Hepatic stellate cell (primary cell): Measurements from ENCODE around the gene IL6.
"Not testable (repeated sequence)": the region's sequence is repeated elsewhere in the genome, so short reads cannot be mapped to it uniquely, and the experiment has no call there.

ENCODE experiments used
- DNase-seq: peaks from one replicate; pipeline ENCODE4 v3.0.0; 2011; ENCODE audit warnings: low spot score

Gene IL6

DNA sequence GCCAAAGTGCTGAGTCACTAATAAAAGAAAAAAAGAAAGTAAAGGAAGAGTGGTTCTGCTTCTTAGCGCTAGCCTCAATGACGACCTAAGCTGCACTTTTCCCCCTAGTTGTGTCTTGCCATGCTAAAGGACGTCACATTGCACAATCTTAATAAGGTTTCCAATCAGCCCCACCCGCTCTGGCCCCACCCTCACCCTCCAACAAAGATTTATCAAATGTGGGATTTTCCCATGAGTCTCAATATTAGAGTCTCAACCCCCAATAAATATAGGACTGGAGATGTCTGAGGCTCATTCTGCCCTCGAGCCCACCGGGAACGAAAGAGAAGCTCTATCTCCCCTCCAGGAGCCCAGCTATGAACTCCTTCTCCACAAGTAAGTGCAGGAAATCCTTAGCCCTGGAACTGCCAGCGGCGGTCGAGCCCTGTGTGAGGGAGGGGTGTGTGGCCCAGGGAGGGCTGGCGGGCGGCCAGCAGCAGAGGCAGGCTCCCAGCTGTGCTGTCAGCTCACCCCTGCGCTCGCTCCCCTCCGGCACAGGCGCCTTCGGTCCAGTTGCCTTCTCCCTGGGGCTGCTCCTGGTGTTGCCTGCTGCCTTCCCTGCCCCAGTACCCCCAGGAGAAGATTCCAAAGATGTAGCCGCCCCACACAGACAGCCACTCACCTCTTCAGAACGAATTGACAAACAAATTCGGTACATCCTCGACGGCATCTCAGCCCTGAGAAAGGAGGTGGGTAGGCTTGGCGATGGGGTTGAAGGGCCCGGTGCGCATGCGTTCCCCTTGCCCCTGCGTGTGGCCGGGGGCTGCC is at the start of gene IL6:
TSS of gene IL6 (plus strand) at position 294 of the 807 bp plus-strand sequence. CDS start at position 357, 63 bp downstream.
- DNase-seq = peak; percentile 70

DNA sequence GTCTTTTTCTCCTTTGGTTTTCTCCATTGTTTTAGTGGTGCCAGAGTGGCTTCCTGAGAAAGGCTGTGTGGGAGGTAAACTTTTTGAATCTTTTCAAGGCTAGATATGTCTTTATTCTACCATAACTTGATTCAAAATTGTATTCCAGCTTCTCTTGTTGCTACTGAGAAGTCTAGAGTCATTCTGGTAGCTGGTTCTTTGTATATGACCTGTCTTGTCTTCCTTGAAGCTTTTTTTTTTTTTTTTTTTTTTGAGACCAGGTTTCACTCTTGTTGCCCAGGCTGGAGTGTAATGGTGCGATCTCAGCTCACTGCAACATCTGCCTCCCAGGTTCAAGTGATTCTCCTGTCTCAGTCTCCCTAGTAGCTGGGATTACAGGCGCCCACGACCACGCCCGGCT is 49.7 kb upstream of the IL6 start:
- not testable (repeated sequence) for DNase-seq

DNA sequence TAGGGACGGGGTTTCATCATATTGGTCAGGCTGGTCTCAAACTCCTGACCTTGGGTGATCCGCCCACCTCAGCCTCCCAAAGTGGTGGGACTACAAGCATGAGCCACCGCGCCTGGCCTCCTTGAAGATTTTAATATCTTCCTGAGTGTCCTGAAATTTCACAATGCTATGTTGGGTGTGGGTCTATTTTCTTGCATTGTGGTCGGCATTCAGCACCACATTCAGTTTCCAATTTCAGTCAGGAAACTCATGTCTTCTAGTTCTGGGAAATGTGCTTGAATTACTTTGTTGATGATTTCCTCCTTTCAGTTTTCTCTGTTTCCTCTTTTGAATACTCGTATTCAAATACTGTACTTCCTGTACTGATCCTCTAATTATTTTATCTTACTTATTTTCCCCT is 49.3 kb upstream of the IL6 start:
- DNase-seq = no peak

DNA sequence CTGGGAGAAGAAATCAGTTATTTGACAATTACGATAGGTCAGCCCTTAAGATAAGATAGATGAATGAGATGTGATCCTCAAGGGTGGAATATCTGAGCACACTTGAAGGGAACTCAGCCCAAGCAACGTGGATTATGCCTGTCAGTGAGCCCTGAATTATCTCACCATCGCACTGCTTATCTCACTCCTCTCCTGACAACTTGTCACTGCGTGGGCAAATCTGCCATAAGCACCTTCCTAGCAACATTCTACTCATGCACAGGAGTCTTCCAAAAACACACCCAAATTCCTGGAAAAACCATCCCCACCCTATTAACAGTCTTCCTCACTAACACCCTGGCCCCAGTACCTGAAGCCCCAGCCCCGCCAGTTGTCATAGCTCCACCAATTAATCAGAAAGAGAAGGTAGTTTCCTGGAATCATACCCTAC is 46.5 kb upstream of the IL6 start:
- DNase-seq = no peak

DNA sequence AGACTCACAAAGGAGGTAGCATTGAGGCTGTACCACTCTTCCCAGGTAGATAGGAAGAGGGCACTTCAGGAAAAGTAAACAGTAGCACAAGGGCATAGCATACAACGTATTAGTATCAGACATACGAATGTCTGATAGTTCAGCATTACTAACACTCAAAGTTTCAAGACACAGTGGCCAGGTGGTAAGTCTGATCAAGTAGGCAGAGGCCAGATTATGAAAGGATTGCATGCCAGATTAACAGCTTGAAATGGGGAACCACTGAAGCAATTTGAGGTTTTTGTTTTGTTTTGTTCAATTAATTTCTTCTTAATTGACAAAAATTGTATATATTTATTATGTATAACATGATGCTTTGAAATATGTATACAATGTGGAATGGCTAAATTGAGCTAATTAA is 45.7 kb upstream of the IL6 start:
- DNase-seq = no peak

DNA sequence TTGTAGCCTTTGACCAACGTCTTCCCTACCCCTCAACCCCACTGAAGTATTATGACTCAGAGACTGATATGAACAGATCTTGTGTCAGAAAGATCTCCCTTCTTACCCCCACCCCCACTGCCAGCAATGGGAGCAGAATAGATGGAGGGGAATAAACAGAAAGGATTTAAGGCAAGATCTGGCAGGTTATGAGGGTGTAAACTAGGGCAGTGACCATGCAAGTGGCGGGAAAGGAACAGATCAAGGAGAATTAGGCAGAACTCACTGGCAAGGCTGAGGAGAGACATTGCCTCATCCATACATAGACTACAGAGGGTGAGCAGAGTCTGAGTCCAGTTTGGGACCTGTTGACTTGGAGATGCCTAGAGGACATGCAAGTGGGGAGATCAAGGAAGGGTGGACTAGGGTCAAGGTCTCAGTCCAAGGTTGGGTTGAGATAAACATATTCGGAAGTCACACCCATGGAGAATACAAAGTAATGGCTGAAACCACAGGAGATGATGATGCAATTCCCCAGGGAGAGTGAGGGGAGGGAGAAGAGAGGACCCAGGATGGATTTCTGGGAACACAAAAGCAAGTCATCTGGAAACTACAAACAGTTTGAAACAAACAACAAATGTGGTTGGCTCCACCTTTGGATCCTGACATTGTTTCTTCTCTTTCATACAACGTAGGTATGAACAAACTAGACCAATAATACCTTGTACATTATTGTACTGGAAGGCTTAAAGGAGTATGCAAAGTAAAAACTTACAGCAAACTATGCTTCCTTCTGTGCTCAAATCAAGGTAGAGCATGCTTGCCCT is 44.9 kb upstream of the IL6 start:
- no peak for DNase-seq

DNA sequence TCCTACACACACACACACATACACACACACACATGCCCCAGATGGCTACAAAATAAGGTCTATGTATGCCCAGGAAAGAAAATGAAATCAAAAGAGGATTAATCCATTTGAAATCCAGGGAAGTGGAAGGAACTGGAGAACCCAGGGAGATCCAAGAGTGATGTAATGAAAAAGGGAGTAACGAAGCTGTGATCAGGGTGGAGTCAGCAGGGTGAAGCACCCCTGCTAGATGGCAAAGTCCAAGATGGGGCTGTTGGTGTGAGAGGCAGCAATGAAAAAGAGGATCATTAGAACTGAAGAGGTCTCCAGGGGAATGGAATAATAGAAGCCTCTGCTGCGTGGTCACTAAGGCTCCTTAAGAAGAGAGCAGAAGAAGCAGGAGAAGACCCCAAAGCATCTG is 43.6 kb upstream of the IL6 start:
- DNase-seq = no peak

DNA sequence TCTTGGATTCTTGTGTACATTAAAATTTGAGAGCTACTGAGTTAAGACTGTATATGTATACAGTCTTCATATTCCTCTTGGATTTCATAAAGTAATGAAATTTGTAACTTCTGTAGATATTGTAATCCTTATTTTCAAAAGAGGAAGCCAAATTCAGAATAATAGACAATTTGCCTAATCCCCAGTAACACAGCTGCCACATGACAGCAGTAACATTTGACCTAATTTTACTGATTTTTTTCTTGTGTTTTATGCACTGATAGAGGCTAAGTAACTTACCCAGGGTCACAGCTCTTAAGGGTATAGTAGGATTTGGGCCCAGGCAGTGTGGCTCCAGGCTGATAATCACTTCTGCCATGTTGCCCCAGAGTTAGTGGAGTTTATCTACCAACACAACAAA is 40.4 kb upstream of the IL6 start:
- DNase-seq = no peak

DNA sequence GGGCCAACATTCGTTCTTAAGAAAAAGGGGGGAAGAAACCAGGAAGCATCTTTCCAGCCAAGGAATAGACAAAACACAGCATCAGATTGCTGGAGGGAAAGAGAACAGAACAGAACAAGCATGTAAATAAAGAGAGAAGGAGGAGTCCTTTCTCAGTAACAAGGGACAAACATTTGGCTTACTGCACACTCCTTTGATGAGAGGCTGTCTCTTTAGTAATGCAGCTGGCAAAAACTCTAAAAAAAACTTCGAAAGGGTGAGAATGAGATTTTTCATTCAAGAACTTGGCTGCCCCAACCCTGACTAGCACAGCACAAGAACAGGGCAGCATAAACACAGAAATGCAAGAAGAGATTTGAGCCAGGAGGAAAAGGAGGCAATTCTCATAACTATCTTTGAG is 38.9 kb upstream of the IL6 start:
- DNase-seq = no peak

DNA sequence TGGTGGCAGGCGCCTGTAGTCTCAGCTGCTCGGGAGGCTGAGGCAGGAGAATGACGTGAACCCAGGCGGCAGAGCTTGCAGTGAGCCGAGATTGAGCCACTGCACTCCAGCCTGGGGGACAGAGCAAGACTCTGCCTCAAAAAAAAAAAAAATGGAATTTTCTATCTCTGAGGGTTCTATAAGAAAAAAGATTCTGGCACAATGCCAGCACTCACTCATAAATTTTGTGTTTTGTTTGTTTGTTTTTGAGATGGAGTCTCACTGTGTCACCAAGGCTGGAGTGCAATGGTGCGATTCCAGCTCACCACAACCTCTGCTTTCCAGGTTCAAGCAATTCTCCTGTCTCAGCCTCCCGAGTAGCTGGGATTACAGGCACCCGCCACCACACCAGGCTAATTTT is 38.1 kb upstream of the IL6 start:
- DNase-seq = not testable (repeated sequence)

DNA sequence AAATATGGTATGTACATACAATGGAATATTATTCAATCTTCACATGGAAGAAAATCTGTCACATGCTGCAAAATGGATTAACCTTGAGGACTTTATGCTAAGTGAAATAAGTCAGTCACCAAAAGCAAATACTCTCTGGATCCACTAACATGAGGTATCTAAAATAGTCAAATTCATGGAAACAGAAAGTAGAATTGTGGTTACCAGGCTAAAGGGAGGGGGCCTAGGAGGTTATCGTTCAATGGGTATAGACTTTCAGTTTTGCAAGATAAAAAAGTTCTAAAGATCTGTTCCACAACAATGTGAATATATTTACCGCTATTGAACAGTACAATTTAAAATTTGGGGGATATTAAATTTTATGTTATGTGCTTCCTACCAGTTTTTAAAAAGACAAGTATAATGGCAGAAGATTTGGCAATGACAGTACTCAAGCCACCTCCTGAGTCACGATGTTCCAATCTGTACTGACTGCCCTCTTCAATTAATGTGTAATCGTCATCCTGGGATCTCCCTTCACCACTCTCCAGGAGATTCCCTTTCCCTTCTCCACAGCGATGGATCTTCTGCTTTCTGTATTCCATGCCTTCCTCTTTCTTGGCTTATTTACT is 32.3 kb upstream of the IL6 start:
- no peak for DNase-seq

DNA sequence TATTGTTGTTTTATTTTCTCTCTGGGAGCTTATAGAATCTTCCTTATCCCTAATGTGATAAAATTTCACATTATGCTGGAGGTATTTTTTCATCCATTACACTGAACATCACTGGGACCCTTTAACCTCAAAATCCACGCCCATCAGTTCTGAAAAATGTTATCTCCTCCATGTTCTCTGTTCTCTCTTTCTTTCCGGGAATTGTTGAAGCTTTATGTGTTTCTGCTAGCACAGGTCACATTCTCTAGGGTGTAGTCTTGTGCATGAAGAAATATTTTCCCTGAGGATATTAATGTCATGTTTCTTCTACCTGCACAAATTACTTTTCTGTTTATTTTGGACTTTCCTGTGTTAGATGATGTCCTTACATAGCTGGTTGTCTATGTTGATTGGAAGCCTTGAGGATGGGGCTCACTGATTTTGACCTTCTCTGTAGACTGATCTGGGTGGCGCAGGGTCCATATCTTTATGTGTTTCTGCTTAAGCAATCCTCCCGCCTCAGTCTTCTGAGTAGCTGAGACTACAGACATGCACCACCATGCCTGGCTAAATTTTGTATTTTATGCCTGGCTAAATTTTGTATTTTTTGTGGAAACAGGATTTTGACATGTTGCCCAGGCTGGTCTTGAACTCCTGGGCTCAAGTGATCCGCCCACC is 31.4 kb upstream of the IL6 start:
- no peak for DNase-seq

DNA sequence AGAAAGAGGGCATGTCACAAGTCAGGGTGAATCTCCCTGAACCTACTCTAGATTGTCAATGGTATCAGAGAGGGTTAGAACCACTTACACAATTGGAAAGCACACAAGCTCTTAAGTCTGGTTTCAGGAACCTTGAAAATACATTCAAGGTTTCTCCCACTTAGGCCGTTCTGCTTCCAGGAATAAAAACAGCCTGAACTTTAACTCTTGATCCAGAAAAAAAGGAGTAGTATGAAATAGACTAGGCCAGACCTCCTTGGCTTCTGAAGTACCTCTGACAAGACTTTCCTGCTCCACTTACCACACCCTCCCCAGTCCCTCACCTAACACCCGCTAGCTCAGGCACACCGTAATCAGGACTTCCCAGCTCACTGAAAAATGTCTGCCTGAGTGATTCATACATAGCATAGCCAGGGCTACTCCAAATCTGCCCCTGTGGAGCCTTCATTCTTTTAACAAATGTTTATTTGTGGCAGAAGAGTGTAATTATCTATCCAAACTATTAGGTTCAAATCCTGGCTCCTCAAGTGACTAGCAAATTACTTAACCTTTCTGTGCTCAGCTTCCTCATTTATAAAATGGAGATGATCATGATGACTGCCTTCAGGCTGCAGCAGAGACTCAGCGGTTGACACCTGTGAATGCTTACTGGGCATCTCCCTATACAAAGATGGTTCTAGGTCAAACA is 30.3 kb upstream of the IL6 start:
- DNase-seq = no peak

DNA sequence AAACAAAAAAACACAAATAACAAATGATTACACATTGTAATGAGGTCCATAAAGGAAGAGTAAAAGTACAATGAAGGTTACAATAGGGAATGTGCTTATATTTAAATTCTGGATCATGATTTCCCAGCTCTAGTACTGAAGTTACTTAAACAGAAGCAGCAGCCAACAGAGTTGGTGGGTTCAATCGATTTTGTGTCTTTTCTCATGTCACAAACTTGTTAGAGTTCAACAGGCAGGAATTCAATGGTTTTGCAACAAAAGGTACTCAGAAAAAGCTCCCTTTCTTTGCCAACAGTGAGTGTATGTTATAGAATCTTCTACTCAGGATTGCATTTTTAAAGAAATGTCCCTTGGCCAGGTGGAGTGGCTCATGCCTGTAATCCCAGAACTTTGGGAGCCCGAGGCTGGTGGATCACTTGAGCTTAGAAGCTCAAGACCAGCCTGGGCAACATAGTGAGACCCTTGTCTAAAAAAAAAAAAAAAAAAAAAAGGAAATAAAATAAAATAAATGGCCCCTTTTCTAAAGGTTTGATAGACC is 29.6 kb upstream of the IL6 start:
- no peak for DNase-seq

DNA sequence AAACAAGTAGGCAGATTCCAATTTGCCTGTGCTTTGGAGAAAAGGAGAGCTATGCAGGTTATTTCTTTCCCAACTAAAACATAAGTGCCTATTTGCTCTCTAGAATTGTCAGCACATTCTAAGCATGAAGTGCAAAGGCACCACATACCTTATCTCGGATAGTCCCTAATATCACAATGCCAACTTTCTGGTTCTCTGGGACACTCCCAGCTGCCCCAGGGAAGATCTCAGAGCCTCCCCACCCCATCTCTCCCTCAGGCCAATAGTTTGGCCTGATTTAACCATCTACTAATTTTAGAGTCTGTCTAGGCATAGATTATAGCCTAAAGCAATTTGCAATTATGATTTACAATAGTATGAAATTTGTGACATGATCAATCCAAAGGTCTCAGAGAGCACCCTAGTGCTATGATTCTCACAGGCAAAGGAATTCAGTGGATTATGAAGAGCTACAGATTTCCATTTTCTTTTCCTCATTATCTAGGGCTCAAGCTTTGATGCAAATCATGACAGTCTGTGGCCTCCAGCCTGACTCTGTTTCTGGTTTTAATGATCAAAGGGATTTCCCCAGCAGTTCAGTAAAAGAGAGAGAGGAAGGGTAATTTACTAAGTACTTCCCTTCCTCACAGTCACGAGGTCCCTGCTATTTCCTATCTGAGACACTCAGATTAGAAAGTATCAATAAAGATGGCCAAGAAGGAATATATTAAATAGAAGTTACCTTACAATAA is 29.0 kb upstream of the IL6 start:
- no peak for DNase-seq

DNA sequence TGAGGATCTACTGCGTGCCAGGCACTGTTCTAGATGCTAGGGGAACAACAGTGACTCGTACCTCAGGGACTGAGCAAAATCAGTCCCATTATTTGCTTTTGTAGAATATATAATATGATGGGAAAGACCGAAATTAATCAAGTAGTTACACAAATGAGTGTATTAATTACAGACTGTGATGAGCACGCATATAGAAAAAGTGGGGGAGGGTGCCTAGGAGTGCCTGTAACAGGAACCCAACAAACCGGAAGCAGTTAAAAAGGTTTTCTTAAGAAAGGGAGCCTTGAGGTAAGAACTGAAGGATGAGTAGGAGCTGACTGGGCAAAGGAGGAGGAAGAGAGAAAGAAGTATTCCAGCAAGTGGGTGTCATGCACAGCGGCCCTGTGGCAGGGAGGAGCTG is 28.2 kb upstream of the IL6 start:
- DNase-seq = no peak

DNA sequence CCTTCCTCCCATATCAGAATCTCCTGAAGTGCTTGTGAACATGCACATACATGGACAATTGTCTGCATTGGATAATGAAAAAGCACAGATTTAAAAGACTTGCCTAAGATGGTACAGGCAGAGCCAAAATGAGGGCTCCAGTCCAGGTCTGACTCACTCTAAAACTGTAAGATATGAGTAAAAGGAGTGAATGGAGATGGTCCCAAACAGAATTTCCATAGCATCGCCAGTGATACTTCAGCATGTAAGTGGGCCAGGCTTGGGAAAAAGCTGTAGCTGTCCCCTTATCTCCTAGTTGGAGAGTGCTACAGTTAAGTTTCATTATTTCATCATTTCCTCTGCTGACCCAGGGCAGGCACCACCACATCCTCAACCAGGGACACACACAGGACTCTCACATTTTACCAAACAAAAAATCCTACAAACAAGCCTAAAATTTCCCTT is 26.4 kb upstream of the IL6 start:
- DNase-seq = peak; percentile 24

DNA sequence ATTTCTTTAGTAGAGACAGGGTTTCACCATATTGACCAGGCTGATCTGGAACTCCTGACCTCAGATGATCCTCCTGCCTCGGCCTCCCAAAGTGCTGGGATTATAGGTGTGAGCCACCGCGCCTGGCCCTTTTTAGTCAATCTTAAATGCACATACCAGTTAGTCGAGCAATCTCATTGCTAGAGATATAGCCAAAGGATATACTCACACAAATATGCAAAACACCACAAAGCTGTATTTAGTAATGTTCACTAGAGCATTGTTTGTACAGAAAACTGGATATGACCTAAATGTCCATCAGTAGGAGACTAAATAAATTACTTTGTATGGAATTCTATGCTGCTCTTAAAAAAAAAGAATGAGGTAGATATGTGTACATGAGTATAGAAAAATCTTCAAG is 24.5 kb upstream of the IL6 start:
- no peak for DNase-seq

DNA sequence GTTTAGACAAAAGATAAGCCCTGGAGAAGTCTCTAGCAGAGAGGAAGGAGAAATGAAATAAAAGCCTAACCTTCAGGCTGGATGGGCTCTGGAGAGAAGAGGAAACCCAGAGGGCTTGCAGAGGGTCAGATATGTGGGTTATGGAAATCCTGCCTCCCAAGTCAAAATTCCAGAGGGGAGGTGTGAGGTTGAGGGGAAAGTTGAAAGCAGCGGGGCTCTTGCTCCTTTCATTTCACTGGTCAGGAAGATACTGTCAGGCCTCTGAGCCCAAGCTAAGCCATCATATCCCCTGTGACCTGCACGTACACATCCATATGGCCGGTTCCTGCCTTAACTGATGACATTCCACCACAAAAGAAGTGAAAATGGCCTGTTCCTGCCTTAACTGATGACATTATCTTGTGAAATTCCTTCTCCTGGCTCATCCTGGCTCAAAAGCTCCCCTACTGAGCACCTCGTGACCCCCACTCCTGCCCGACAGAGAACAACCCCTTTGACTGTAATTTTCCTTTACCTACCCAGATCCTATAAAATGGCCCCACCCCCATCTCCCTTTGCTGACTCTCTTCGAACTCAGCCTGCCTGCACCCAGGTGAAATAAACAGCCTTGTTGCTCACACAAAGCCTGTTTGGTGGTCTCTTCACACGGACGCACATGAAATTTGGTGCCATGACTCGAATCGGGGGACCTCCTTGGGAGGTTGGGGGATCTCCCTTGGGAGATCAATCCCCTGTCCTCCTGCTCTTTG is 23.7 kb upstream of the IL6 start:
- not testable (repeated sequence) for DNase-seq
